ENCODE measurements around the gene NCK2.

Gene NCK2

DNA sequence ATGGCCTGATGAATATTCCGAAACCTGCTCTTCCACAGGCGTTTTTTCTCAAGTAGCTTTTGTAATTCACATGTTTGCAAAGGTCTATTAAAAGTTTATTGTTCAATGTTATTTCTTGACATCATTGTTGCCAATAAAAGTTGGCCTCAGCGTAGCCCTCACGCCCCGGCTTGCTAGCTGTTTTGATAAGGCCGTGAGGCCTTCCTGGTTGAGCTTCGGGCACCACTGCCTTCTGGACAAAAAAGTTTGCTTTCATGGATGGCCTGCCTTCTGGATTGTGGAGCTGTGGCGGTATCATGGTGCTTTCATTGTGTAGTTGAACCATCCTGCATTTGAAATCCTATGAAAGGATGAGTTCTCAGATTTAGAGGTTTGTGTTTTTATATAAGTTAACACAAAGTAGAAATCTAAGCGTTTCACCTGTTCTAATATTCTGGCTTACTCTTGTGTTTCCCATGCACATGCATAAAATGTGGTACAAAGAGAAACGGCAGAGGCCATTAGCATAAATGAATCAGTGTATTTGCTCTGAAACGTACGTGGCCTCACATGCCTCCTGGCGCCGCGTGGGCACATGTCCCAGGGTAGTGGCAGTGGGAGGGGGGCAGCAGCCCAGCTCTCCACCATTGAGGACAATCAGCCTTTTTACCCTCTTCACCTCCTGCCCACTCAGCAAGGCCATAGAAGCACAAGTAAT, 134.5 kb downstream of the NCK2 start:
- Histone ChIP-seq H3K9ac (no peak overlapping the region), H3K9me3 (ENCODE audit: control insufficient read depth, low read length) (no peaks in the 10 kb centered on the region), H3K4me1 (no peaks in the 10 kb centered on the region), H3K27ac (no peak overlapping the region), H3K27me3 (ENCODE audit: control insufficient read depth, insufficient read depth, low read length) (no peaks in the 10 kb centered on the region), H3K36me3 (ENCODE audit: control insufficient read depth, insufficient read depth, low read length) (no peaks in the 10 kb centered on the region), H3K4me2 (ENCODE audit: low read length) (no peak overlapping the region), H2AFZ (no peak overlapping the region), H3K79me2 (peaks cover 9% of the 10 kb centered on the region), H3K4me3 (ENCODE audit: low read depth, low read length) (no peak overlapping the region)
- TF ChIP-seq, protein P1, sequence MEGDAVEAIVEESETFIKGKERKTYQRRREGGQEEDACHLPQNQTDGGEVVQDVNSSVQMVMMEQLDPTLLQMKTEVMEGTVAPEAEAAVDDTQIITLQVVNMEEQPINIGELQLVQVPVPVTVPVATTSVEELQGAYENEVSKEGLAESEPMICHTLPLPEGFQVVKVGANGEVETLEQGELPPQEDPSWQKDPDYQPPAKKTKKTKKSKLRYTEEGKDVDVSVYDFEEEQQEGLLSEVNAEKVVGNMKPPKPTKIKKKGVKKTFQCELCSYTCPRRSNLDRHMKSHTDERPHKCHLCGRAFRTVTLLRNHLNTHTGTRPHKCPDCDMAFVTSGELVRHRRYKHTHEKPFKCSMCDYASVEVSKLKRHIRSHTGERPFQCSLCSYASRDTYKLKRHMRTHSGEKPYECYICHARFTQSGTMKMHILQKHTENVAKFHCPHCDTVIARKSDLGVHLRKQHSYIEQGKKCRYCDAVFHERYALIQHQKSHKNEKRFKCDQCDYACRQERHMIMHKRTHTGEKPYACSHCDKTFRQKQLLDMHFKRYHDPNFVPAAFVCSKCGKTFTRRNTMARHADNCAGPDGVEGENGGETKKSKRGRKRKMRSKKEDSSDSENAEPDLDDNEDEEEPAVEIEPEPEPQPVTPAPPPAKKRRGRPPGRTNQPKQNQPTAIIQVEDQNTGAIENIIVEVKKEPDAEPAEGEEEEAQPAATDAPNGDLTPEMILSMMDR (IDR thresholded peaks at IDR 0.05), result no peak

DNA sequence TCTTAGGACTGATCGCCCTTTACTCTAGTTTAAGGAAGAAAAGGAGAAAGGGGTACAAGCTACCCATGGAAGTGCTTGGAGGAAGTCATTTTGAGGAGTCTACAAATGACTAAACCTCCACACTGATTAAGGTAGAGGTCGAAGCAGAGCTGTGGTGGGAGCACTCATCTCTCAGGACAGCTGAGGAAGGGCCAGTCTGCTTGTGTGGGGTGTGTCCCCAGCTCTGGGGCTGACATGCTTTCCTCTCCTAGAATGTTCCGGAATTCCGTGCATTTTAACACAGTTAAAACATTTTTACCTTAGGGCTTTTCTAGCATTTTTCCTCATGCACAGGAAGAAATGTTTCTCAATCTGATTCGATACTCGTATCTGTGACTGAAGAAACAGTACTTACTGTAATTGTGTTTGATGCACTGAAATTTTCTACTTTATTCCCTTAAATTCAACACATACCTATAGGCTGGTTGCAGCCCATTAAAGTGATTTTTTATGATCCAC, 135.1 kb downstream of the NCK2 start:
- TF ChIP-seq, protein P1 (IDR thresholded peaks at IDR 0.05), result no peak
- no peaks in the 10 kb centered on the region for H3K36me3 ChIP-seq (ENCODE audit: control insufficient read depth, insufficient read depth, low read length)
- H3K27ac ChIP-seq, result no peak overlapping the region

DNA sequence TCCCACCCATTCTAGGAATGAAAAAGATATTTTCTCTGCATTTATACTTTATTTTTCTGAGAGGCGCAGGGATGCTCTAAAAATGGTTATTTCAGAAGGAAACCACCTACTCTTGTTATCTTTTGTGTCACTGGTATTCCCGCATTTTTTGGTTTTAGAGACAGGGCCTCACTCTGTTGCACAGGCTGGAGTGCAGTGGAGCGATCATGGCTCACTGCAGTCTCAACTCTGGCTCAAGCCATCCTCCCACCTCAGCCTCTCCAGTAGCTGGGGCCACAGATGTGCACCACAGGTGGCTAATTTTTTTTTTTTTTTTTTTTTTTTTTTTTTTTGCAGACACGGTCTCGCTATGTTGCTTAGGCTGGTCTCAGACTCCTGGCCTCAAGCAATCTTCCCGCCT, 135.9 kb downstream of the NCK2 start:
- Histone ChIP-seq H3K4me3 (ENCODE audit: low read depth, low read length) (no peak overlapping the region), H3K79me2 (peaks cover 9% of the 10 kb centered on the region), H3K4me1 (no peaks in the 10 kb centered on the region), H3K9ac (no peak overlapping the region), H3K27ac (no peak overlapping the region), H3K36me3 (ENCODE audit: control insufficient read depth, insufficient read depth, low read length) (no peaks in the 10 kb centered on the region), H3K4me2 (ENCODE audit: low read length) (no peak overlapping the region), H3K9me3 (ENCODE audit: control insufficient read depth, low read length) (no peaks in the 10 kb centered on the region), H2AFZ (no peak overlapping the region), H3K27me3 (ENCODE audit: control insufficient read depth, insufficient read depth, low read length) (no peaks in the 10 kb centered on the region)
- TF ChIP-seq, protein P1 (IDR thresholded peaks at IDR 0.05), result no peak

More for the DNA sequence above, 135.1 kb downstream of the NCK2 start:
- H3K79me2 ChIP-seq, result peaks cover 9% of the 10 kb centered on the region
- H3K4me3 ChIP-seq (ENCODE audit: low read depth, low read length), result no peak overlapping the region
- no peaks in the 10 kb centered on the region for H3K9me3 ChIP-seq (ENCODE audit: control insufficient read depth, low read length)
- H3K4me2 ChIP-seq (ENCODE audit: low read length), result no peak overlapping the region
- H3K27me3 ChIP-seq (ENCODE audit: control insufficient read depth, insufficient read depth, low read length), result no peaks in the 10 kb centered on the region
- no peak overlapping the region for H3K9ac ChIP-seq
- H3K4me1 ChIP-seq, result no peaks in the 10 kb centered on the region
- no peak overlapping the region for H2AFZ ChIP-seq

DNA sequence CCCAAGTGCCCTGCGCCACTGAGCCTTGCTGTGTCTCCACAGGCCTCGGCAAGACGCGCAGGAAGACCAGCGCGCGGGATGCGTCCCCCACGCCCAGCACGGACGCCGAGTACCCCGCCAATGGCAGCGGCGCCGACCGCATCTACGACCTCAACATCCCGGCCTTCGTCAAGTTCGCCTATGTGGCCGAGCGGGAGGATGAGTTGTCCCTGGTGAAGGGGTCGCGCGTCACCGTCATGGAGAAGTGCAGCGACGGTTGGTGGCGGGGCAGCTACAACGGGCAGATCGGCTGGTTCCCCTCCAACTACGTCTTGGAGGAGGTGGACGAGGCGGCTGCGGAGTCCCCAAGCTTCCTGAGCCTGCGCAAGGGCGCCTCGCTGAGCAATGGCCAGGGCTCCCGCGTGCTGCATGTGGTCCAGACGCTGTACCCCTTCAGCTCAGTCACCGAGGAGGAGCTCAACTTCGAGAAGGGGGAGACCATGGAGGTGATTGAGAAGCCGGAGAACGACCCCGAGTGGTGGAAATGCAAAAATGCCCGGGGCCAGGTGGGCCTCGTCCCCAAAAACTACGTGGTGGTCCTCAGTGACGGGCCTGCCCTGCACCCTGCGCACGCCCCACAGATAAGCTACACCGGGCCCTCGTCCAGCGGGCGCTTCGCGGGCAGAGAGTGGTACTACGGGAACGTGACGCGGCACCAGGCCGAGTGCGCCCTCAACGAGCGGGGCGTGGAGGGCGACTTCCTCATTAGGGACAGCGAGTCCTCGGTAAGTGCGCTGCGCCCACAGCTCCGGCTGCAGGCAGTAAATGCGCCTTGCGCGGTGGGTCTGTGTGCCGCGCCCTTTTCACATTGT, 136.8 kb downstream of the NCK2 start:
- no peaks in the 10 kb centered on the region for H3K9me3 ChIP-seq (ENCODE audit: control insufficient read depth, low read length)
- H3K36me3 ChIP-seq (ENCODE audit: control insufficient read depth, insufficient read depth, low read length), result no peaks in the 10 kb centered on the region
- H3K79me2 ChIP-seq, result peaks cover 9% of the 10 kb centered on the region
- H3K4me3 ChIP-seq (ENCODE audit: low read depth, low read length), result no peak overlapping the region
- H3K27me3 ChIP-seq (ENCODE audit: control insufficient read depth, insufficient read depth, low read length), result no peaks in the 10 kb centered on the region
- no peak overlapping the region for H3K9ac ChIP-seq
- H3K27ac ChIP-seq, result no peak overlapping the region
- no peak overlapping the region for H3K4me2 ChIP-seq (ENCODE audit: low read length)
- no peak overlapping the region for H2AFZ ChIP-seq
- no peaks in the 10 kb centered on the region for H3K4me1 ChIP-seq
- TF ChIP-seq, protein P1 (IDR thresholded peaks at IDR 0.05), result no peak
